ENCODE results near the gene IL17B. TPM values are rescaled to one million over a fixed set of nuclear protein-coding genes. Genes with fewer than 3 reads are reported as not detected.

Gene IL17B
- total and polyA plus RNA-seq, 2 of the 8 experiments (the other 6 are each of a cell fraction or from before 2014, with no cell fraction given), result 0.18 TPM; not detected in 1

DNA sequence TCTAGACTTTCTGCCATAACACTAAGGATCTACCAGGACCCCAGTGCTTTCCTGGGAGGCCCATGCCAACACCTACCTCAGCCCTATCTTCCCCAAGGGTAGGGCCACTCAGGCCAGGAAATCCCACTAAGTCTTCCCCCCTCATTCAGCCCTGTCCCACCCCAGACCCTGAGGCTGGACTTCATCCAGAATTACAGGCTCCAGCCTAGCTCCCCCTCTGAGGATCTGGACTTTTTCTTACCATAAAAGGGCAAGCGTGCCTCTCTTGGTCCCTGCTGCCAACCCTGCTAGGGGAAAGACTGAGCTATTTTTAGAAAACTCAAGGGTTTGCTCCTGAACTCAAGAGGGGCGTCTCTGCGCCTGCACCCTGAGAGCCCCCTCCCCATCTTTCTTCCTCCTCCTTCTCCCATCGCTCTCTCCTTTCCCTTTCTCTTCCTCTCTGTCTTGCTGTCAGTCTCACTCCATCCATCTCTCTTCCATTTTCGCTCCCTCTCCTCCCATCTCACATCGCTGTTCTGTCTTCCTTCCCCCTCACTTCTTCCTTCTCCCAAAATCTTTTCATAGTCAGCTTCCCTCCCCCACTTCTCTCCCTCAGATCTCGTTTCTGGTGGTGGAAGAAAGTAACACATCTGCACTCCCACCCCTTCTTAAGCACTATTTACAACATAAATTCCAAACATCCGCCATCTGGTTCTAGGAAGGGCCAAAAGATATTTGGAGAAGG, 38.1 kb upstream of the IL17B start:
- Histone ChIP-seq H3K14ac (ENCODE audit: insufficient read length) (no peak overlapping the region), H3K79me2 (ENCODE audit: control insufficient read depth in 1 of 2, insufficient read depth in 2 of 2, low read length in 2 of 2) (no peaks in the 10 kb centered on the region), H2BK15ac (ENCODE audit: low read length) (peak overlapping the region; percentile 46; the same call in 1 of the 2 replicates), H3K4me3 (ENCODE audit: extremely low read depth in 1 of 4, insufficient read depth in 2 of 4, low read depth in 3 of 4, low read length in 4 of 4) (no peak overlapping the region), H3K27ac (ENCODE audit: low read depth, low read length) (no peak overlapping the region), H3K18ac (ENCODE audit: extremely low read depth, low read length) (no peak overlapping the region), H3K23ac (ENCODE audit: insufficient read length) (no peak overlapping the region), H4K20me1 (replicated peaks in 1 of 2; ENCODE audit: control insufficient read depth in 1 of 2, insufficient read depth in 2 of 2, low read length in 2 of 2) (no peaks in the 10 kb centered on the region), H2AK5ac (ENCODE audit: low read depth, low read length) (no peak overlapping the region), H3K27me3 (replicated peaks in 1 of 4; ENCODE audit: control insufficient read depth in 3 of 4, extremely low read depth in 1 of 4, insufficient read depth in 3 of 4, low read length in 3 of 4) (no peaks in the 10 kb centered on the region), H4K91ac (replicated peaks; ENCODE audit: insufficient read length, low read length) (peak overlapping the region; percentile 20), H3K23me2 (ENCODE audit: low read depth, low read length) (no peaks in the 10 kb centered on the region), H2BK12ac (ENCODE audit: low read depth, low read length) (peak overlapping the region; percentile 80), H3K79me1 (ENCODE audit: low read depth, low read length) (no peaks in the 10 kb centered on the region), H4K8ac (ENCODE audit: extremely low read depth, insufficient read depth, low read length) (no peak overlapping the region), H3K9ac (replicated peaks in 1 of 4; ENCODE audit: extremely low read depth in 1 of 4, low read depth in 3 of 4, low read length in 3 of 4) (no peak overlapping the region), H2BK20ac (ENCODE audit: low read length) (no peak overlapping the region), H4K5ac (ENCODE audit: insufficient read length, low read depth, low read length) (no peak overlapping the region), H3K4me1 (replicated peaks in 1 of 4; ENCODE audit: control insufficient read depth in 3 of 4, insufficient read depth in 4 of 4, low read length in 3 of 4) (peaks cover 0 to 9% (median 4%) of the 10 kb centered on the region in 4 experiments), H3K4me2 (ENCODE audit: insufficient read depth in 1 of 2, low read depth in 2 of 2, low read length in 2 of 2) (peak overlapping the region; percentile 28 to 41; a peak in 3 of 4 replicates), H3K56ac (replicated peaks; ENCODE audit: insufficient read length, low read depth, low read length) (no peak overlapping the region), H3K4ac (replicated peaks; ENCODE audit: insufficient read length, low read depth, low read length) (no peak overlapping the region), H3K36me3 (ENCODE audit: control insufficient read depth in 2 of 4, insufficient read depth in 4 of 4, low read length in 3 of 4) (no peaks in the 10 kb centered on the region), H2BK5ac (ENCODE audit: low read depth, low read length) (0 out of 2 replicates have a peak overlapping the region, but pooled peaks have one; percentile 44), H2BK120ac (replicated peaks; ENCODE audit: low read depth, low read length) (no peak overlapping the region), H2AFZ (ENCODE audit: low read length) (peak overlapping the region; percentile 89), H3K9me3 (ENCODE audit: insufficient read depth in 2 of 2, low read depth in 1 of 2, low read length in 1 of 2) (no peaks in the 10 kb centered on the region)
- DNase-seq (ENCODE audit: low read depth in 1 of 2, low spot score in 2 of 2), result no peak
- no peak for FAIRE-seq
- peak; percentile 84 for TF ChIP-seq SRF (IDR thresholded peaks at IDR 0.05; ENCODE audit: low read depth, low read length)
- TF ChIP-seq, protein P1, sequence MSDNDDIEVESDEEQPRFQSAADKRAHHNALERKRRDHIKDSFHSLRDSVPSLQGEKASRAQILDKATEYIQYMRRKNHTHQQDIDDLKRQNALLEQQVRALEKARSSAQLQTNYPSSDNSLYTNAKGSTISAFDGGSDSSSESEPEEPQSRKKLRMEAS (IDR thresholded peaks at IDR 0.05), result no peak
- CTCF ChIA-PET (ENCODE audit: partially characterized antibody), result interaction anchor here (0.7 to 15.4 kb wide), 11 partner anchors 11 to 148 kb away, joined by 3 to 315 read pairs (median 5); partner anchors contain the start of gene IL17B
- 84 to 100% methylated on average over 2 to 8 of the region's 8 CpGs for WGBS, 2 experiments (ENCODE audit: extremely low coverage in 1 of 2, insufficient coverage in 1 of 2, insufficient read length in 1 of 2, insufficient replicate concordance in 2 of 2, low coverage in 1 of 2, low lambda C conversion rate in 2 of 2, missing lambda C conversion rate in 1 of 2)
- POLR2A ChIA-PET (ENCODE audit: partially characterized antibody), result interaction anchor here (0.8 to 2.0 kb wide), 6 partner anchors 10 to 72 kb away, joined by 3 to 8 read pairs (median 3); partner anchors contain the start of gene GRPEL2

All from H1 (cell line).